Neural cell (in vitro differentiated cells): ENCODE results near the gene ADAMTS17. TPM values are rescaled to one million over a fixed set of nuclear protein-coding genes. Genes with fewer than 3 reads are reported as not detected.

ENCODE experiments used
- H2AFZ ChIP-seq: fragments of 200-600, 300-800 bp; sonication (generic), shearing (Covaris generic); 2 replicates; pipeline ENCODE4 v1.6.0; 2014; ENCODE audit warnings: low read depth, mild to moderate bottlenecking, antibody characterized with exemption, low read length, moderate library complexity
- H3F3A ChIP-seq: fragments of 200-600 bp; shearing (Covaris generic); 2 replicates; pipeline ENCODE4 v1.6.1; 2016; ENCODE audit warnings: mild to moderate bottlenecking, moderate library complexity, mixed read lengths, antibody characterized with exemption, low read length; ENCODE audit not compliant: insufficient read depth, poor library complexity, severe bottlenecking
- H3K27ac ChIP-seq: fragments of 200-600, 300-800 bp; sonication (generic), shearing (Covaris generic); 2 replicates; pipeline ENCODE4 v1.5.1; 2014; ENCODE audit warnings: mild to moderate bottlenecking, low read length, moderate library complexity
- H3K27me3 ChIP-seq: fragments of 300-800, 200-600 bp; sonication (generic), shearing (Covaris generic); 2 replicates; pipeline ENCODE4 v1.6.0; 2014; ENCODE audit warnings: mild to moderate bottlenecking, low read depth, low read length, moderate library complexity; ENCODE audit not compliant: insufficient read depth
- H3K36me3 ChIP-seq: fragments of 300-800, 200-600 bp; sonication (generic), shearing (Covaris generic); 2 replicates; pipeline ENCODE4 v1.5.1; 2014; ENCODE audit warnings: mild to moderate bottlenecking, antibody characterized with exemption, low read length, moderate library complexity; ENCODE audit not compliant: insufficient read depth
- H3K4me2 ChIP-seq: fragments of 300-800, 200-600 bp; sonication (generic), shearing (Covaris generic); 2 replicates; pipeline ENCODE4 v1.6.0; 2014; ENCODE audit warnings: mild to moderate bottlenecking, low read length
- H3K4me3 ChIP-seq: fragments of 300-800, 200-600 bp; sonication (generic), shearing (Covaris generic); 2 replicates; pipeline ENCODE4 v1.5.1; 2014; ENCODE audit warnings: mild to moderate bottlenecking, low read length, moderate library complexity
- H3K79me2 ChIP-seq: fragments of 200-600 bp; shearing (Covaris generic); replicated peaks from 2 replicates; pipeline ENCODE4 v1.6.0; 2014; ENCODE audit warnings: mild to moderate bottlenecking, low read length, moderate library complexity; ENCODE audit not compliant: insufficient read depth
- H3K9ac ChIP-seq: fragments of 300-800, 200-600 bp; sonication (generic), shearing (Covaris generic); 2 replicates; pipeline ENCODE4 v1.6.1; 2016; ENCODE audit warnings: mild to moderate bottlenecking, low read length, mixed read lengths
- H3K9me2 ChIP-seq: fragments of 200-600 bp; shearing (Covaris generic); 2 replicates; pipeline ENCODE4 v1.6.1; 2016; ENCODE audit warnings: mild to moderate bottlenecking, low read length, mixed read lengths; ENCODE audit not compliant: insufficient read depth
- H3K9me3 ChIP-seq: fragments of 200-600, 300-800 bp; sonication (generic), shearing (Covaris generic); 2 replicates; pipeline ENCODE4 v1.6.1; 2016; ENCODE audit warnings: mild to moderate bottlenecking, mixed run types, low read length, moderate library complexity, mixed read lengths
- H4K20me1 ChIP-seq: fragments of 200-600 bp; shearing (Covaris generic); 2 replicates; pipeline ENCODE4 v1.6.1; 2016; ENCODE audit warnings: mild to moderate bottlenecking, mixed run types; ENCODE audit not compliant: insufficient read depth
- EP300 ChIP-seq: fragments of 450-650 bp; conservative IDR thresholded peaks from 2 replicates; pipeline ENCODE4 v1.6.1; 2014; ENCODE audit warnings: antibody characterized with exemption, mild to moderate bottlenecking, moderate library complexity; ENCODE audit not compliant: poor library complexity, severe bottlenecking
- EZH2 ChIP-seq: fragments of 200-600, 300-800 bp; shearing (Covaris generic), sonication (generic); IDR thresholded peaks from 2 replicates; pipeline ENCODE4 v1.6.1; 2014; ENCODE audit warnings: antibody characterized with exemption, low read length, borderline replicate concordance, mild to moderate bottlenecking; ENCODE audit not compliant: insufficient read depth, poor library complexity, severe bottlenecking
- MXI1 ChIP-seq: fragments of 450-650 bp; conservative IDR thresholded peaks from 2 replicates; pipeline ENCODE4 v1.6.1; 2014; ENCODE audit warnings: antibody characterized with exemption, mild to moderate bottlenecking; ENCODE audit not compliant: poor library complexity, severe bottlenecking
- POLR2AphosphoS5 ChIP-seq: IDR thresholded peaks from 2 replicates; pipeline ENCODE4 v1.6.1; 2012
- RAD21 ChIP-seq: fragments of 450-650 bp; conservative IDR thresholded peaks from 2 replicates; pipeline ENCODE4 v1.6.1; 2014; ENCODE audit warnings: antibody characterized with exemption, mild to moderate bottlenecking, moderate library complexity
- SMC3 ChIP-seq: fragments of 450-650 bp; conservative IDR thresholded peaks from 2 replicates; pipeline ENCODE4 v1.6.1; 2014; ENCODE audit warnings: antibody characterized with exemption, mild to moderate bottlenecking, moderate library complexity; ENCODE audit not compliant: poor library complexity
- TAF1 ChIP-seq: IDR thresholded peaks from 2 replicates; pipeline ENCODE4 v1.6.1; 2012; ENCODE audit warnings: low read depth
- polyA plus RNA-seq: library from polyadenylated mRNA; depleted of rRNA; stranded (reverse); fragments of >200 nt; gene quantifications from 2 replicates; pipeline ENCODE4 v1.2.3, GENCODE V29; 2014
- TF ChIP-seq, protein P1 (sequence below): fragments of 450-650 bp; IDR thresholded peaks from 2 replicates; pipeline ENCODE4 v1.5.1; 2014; ENCODE audit warnings: antibody characterized with exemption, mild to moderate bottlenecking, moderate library complexity; ENCODE audit not compliant: poor library complexity, severe bottlenecking
- TF ChIP-seq, protein P2 (sequence below): IDR thresholded peaks from 2 replicates; pipeline ENCODE4 v1.6.1; 2012; ENCODE audit warnings: borderline replicate concordance

The ADAMTS17 gene
- polyA plus RNA-seq, 1 donor from 2014 or later, result 0.04 TPM

DNA sequence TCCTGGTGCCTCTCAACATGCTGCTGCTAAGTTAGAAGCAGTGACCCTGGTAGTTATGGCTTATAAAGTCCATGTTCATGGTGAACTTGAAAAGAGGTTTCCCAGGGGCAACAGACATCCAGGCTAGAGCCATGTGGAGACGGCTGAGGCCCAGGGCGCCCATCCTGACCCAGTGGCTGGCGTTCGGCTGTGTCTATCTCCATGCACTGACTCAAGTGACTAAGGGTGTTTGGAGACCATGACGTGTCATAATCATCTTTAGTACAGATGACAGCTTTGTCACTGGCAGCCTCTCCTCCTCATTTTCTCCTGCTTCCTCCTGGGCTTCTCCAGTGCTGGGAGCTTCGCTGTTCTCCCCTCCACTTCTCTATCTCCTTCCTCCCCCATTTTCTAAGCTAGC is 321.2 kb downstream of the ADAMTS17 start:
- Histone ChIP-seq H3K9me2 (no peaks in the 10 kb centered on the region), H3F3A (no peaks in the 10 kb centered on the region), H3K27me3 (no peaks in the 10 kb centered on the region), H4K20me1 (no peaks in the 10 kb centered on the region), H3K4me3 (no peak overlapping the region), H3K9me3 (no peaks in the 10 kb centered on the region), H3K4me2 (no peak overlapping the region), H3K79me2 (no peaks in the 10 kb centered on the region), H3K36me3 (no peaks in the 10 kb centered on the region), H3K27ac (no peak overlapping the region), H2AFZ (no peak overlapping the region), H3K9ac (no peak overlapping the region)
- no peak for TF ChIP-seq TAF1
- no peak for TF ChIP-seq MXI1
- TF ChIP-seq, protein P1, sequence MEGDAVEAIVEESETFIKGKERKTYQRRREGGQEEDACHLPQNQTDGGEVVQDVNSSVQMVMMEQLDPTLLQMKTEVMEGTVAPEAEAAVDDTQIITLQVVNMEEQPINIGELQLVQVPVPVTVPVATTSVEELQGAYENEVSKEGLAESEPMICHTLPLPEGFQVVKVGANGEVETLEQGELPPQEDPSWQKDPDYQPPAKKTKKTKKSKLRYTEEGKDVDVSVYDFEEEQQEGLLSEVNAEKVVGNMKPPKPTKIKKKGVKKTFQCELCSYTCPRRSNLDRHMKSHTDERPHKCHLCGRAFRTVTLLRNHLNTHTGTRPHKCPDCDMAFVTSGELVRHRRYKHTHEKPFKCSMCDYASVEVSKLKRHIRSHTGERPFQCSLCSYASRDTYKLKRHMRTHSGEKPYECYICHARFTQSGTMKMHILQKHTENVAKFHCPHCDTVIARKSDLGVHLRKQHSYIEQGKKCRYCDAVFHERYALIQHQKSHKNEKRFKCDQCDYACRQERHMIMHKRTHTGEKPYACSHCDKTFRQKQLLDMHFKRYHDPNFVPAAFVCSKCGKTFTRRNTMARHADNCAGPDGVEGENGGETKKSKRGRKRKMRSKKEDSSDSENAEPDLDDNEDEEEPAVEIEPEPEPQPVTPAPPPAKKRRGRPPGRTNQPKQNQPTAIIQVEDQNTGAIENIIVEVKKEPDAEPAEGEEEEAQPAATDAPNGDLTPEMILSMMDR, result no peak

DNA sequence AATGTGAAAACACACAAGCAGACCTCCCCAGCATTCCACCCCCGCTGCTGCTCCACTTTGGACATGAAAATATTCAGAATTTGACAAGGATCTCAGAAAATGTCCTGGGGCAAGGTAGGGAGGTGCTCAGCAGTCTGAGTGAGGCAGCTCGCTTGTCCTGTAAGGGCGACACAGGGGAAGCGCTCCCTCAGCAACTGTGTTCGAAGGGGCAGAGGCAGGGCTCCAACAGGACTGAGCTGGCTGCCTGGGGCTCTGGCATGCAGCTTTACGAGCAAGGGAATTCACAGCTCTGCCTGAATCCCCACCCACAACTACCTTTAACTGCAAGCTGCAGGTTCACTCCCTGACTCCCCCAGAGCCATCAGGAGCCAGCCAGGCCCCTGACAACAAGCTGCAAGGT is 321.6 kb downstream of the ADAMTS17 start:
- Histone ChIP-seq H3K9ac (no peak overlapping the region), H3K4me2 (no peak overlapping the region), H3K27me3 (no peaks in the 10 kb centered on the region), H3K4me3 (no peak overlapping the region), H3F3A (no peaks in the 10 kb centered on the region), H3K27ac (no peak overlapping the region), H2AFZ (no peak overlapping the region), H3K36me3 (no peaks in the 10 kb centered on the region), H3K9me2 (no peaks in the 10 kb centered on the region), H3K79me2 (no peaks in the 10 kb centered on the region), H3K9me3 (no peaks in the 10 kb centered on the region), H4K20me1 (no peaks in the 10 kb centered on the region)
- TF ChIP-seq, protein P1, result no peak
- TF ChIP-seq POLR2AphosphoS5, result no peak
- TF ChIP-seq TAF1, result no peak
- TF ChIP-seq MXI1, result no peak
- TF ChIP-seq RAD21, result no peak
- TF ChIP-seq, protein P2, sequence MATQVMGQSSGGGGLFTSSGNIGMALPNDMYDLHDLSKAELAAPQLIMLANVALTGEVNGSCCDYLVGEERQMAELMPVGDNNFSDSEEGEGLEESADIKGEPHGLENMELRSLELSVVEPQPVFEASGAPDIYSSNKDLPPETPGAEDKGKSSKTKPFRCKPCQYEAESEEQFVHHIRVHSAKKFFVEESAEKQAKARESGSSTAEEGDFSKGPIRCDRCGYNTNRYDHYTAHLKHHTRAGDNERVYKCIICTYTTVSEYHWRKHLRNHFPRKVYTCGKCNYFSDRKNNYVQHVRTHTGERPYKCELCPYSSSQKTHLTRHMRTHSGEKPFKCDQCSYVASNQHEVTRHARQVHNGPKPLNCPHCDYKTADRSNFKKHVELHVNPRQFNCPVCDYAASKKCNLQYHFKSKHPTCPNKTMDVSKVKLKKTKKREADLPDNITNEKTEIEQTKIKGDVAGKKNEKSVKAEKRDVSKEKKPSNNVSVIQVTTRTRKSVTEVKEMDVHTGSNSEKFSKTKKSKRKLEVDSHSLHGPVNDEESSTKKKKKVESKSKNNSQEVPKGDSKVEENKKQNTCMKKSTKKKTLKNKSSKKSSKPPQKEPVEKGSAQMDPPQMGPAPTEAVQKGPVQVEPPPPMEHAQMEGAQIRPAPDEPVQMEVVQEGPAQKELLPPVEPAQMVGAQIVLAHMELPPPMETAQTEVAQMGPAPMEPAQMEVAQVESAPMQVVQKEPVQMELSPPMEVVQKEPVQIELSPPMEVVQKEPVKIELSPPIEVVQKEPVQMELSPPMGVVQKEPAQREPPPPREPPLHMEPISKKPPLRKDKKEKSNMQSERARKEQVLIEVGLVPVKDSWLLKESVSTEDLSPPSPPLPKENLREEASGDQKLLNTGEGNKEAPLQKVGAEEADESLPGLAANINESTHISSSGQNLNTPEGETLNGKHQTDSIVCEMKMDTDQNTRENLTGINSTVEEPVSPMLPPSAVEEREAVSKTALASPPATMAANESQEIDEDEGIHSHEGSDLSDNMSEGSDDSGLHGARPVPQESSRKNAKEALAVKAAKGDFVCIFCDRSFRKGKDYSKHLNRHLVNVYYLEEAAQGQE, result no peak
- TF ChIP-seq EP300, result no peak
- TF ChIP-seq EZH2, result no peak
- no peak for TF ChIP-seq SMC3
